Measurements from ENCODE around the gene PTPRN2.

GRCh38 chr7:158529181-158530096 lies 58.2 kb downstream of the PTPRN2 start:
- TF ChIP-seq POLR2A (IDR thresholded peaks at IDR 0.05) = no peak
- TF ChIP-seq CTCF (IDR thresholded peaks at IDR 0.05) = no peak
